ENCODE data around the gene CYS1. TPM values are rescaled to one million over a fixed set of nuclear protein-coding genes. Genes with fewer than 3 reads are reported as not detected.

Gene CYS1
- total and polyA plus RNA-seq, 11 donors: 0.42 to 9.1 (median 2.5) TPM

DNA sequence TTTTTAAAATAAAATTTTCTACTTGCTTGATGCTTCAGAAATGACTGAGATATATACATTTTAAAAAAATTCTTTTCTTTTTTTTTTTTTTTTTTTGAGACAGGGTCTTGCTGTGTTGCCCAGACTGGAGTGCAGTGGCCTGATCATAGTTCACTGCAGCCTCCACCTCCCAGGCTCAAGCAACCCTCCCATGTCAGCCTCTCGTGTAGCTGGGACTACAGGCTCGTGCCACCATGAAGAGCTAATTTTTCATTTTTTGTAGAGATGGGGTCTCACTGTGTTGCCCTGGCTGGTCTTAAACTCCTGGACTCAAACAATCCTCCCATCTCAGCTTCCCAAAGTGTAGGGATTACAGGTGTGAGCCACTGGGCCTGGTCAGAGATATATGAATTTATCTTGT is 12.9 kb downstream of the CYS1 start:
- Histone ChIP-seq H3K27ac (no peak overlapping the region), H3K4me3 (no peak overlapping the region), H3K4me1 (peaks cover 0 to 2% (median 0%) of the 10 kb centered on the region in 12 donors), H3K9me3 (peaks cover 0 to 9% (median 0%) of the 10 kb centered on the region in 12 donors), H3K36me3 (peaks cover 0 to 12% (median 0%) of the 10 kb centered on the region in 9 donors), H3K27me3 (no peaks in the 10 kb centered on the region)
- intact Hi-C loops (cut with DNase I): no loop called here
- no peak for TF ChIP-seq CTCF (IDR thresholded peaks at IDR 0.05)
- TF ChIP-seq POLR2A (IDR thresholded peaks at IDR 0.05): no peak
- WGBS, 4 donors: 73 to 100% (median 86%) methylated on average over 2 of the region's 2 CpGs
- DNase-seq: no peak
- no peak for ATAC-seq

DNA sequence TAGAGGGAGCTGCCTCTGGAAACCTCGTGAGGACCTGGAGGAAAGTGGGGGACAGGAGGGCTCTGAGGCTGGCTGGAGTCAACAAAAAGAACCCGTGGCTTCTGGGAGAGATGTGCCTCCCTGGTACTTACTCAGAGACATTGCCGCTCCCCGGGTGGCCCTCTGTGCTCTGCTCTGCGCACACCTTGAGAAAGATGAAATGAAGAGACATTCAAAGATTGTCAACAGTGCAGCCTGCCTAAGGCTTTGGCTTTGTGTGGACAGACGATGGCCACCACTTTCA is 14.5 kb downstream of the CYS1 start:
- Histone ChIP-seq H3K4me3 (no peak overlapping the region), H3K36me3 (peaks cover 0 to 12% (median 0%) of the 10 kb centered on the region in 9 donors), H3K27me3 (no peaks in the 10 kb centered on the region), H3K9me3 (peaks cover 0 to 9% (median 0%) of the 10 kb centered on the region in 12 donors), H3K4me1 (peaks cover 0 to 1% (median 0%) of the 10 kb centered on the region in 12 donors), H3K27ac (no peak overlapping the region)
- ATAC-seq: no peak
- TF ChIP-seq POLR2A (IDR thresholded peaks at IDR 0.05) (no peak), CTCF (IDR thresholded peaks at IDR 0.05) (no peak)
- intact Hi-C loops (cut with DNase I): no loop called here
- DNase-seq: no peak
- 84 to 92% (median 90%) methylated on average over 6 of the region's 6 CpGs for WGBS, 4 donors

DNA sequence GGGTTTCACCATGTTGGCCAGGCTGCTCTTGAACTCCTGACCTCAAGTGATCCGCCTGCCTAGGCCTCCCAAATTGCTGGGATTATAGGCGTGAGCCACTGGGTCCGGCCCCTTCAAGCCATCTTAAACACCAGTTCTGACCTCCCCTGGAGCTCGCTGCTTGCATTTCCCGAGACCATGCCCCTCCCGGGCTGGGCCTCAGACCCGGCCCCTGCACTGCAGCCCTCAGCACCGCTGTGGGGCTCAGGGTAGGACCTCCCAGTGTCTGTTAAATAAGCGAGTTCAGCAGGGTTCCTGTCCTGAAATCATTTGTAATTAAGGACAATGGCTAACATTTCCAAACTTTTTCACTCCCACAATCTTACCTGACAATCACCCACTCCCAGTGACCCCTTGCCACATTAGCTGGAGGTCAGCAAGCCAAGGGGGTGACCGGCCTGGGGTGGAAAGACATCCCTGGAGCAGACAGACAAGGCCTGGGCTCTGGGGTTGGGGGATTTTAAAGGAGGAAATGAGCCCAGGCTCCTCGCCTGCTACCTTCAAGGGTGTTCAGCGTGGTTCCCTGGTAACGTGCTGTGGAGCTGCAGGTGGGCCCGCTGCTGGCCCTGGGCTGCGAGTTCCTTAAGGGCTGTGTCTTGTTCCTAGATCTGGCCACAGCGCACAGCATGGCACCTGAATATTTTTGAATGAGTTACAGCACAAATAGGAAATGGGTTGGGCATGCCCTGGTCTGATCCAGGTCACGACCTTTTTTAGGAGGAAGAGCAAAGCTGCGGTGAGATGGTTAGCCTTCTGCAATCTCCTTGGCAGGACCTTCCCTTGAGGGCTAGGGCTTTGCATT is 15.1 kb downstream of the CYS1 start:
- H3K4me3 ChIP-seq: no peak overlapping the region
- 92 to 93% (median 92%) methylated on average over 18 of the region's 18 CpGs for WGBS, 4 donors
- no peak for DNase-seq
- no peak for ATAC-seq
- H3K9me3 ChIP-seq: peaks cover 0 to 9% (median 0%) of the 10 kb centered on the region in 12 donors
- no peak overlapping the region for H3K27ac ChIP-seq
- peaks cover 0 to 12% (median 0%) of the 10 kb centered on the region in 9 donors for H3K36me3 ChIP-seq
- H3K27me3 ChIP-seq: no peaks in the 10 kb centered on the region
- intact Hi-C loops (cut with DNase I): no loop called here
- no peak for TF ChIP-seq POLR2A (IDR thresholded peaks at IDR 0.05)
- no peak for TF ChIP-seq CTCF (IDR thresholded peaks at IDR 0.05)
- H3K4me1 ChIP-seq: peaks cover 0 to 6% (median 0%) of the 10 kb centered on the region in 12 donors

DNA sequence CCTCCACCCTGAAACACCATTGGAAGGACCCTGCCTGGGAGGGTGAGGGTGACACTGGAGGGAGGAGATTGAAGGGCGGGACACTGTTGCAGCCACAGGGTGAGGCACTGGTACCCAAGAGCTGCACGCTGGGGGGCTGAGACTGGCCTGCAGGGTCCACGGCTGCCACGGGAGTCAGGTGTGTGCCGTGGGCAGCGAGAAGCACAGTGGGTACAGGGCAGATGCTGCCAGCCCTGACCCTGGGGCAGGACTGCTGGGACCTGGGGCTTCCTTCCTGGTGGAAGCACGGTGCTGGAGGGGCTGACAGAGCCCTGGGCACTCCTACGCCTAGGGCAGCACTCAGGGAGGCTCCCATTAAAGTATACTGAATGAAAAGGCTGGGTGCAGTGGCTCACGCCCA is 16.6 kb downstream of the CYS1 start:
- 87 to 95% (median 93%) methylated on average over 9 of the region's 9 CpGs for WGBS, 4 donors
- peaks cover 0 to 8% (median 0%) of the 10 kb centered on the region in 12 donors for H3K4me1 ChIP-seq
- H3K27me3 ChIP-seq: no peaks in the 10 kb centered on the region
- no peak for TF ChIP-seq CTCF (IDR thresholded peaks at IDR 0.05)
- TF ChIP-seq POLR2A (IDR thresholded peaks at IDR 0.05): no peak
- no peak overlapping the region for H3K27ac ChIP-seq
- ATAC-seq: no peak
- H3K36me3 ChIP-seq: peaks cover 0 to 12% (median 0%) of the 10 kb centered on the region in 9 donors
- intact Hi-C loops (cut with DNase I): no loop called here
- no peak overlapping the region for H3K4me3 ChIP-seq
- peaks cover 0 to 9% (median 0%) of the 10 kb centered on the region in 12 donors for H3K9me3 ChIP-seq
- no peak for DNase-seq
